ENCODE measurements around the gene RORB. TPM values are rescaled to one million over a fixed set of nuclear protein-coding genes. Genes with fewer than 3 reads are reported as not detected.

The RORB gene
- total RNA-seq, 2 experiments from 2014 or later: not detected

DNA sequence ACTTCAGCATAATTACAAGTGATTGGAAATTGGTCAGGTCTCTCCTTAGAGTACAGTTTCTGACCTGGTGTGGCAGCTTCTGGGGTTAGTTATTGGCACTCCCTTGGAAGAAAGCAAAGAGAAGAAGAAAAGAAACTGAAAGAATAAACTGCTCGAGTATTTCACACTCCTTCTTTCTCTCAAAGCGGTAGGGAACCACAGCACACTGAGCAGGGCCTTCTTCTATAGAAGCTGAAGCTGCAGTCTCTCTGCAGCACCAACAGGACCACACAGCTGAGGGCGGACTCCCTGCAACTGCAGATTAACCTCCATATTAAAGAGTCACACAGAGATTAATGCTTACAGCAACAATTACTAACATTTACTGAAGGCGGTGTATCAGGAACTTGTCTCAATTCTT lies 238.6 kb downstream of the RORB start:
- H3K4me1 ChIP-seq (ENCODE audit: insufficient read depth, low read length, poor library complexity, severe bottlenecking): no peaks in the 10 kb centered on the region
- no peaks in the 10 kb centered on the region for H3K79me2 ChIP-seq (ENCODE audit: insufficient read depth, low read depth, low read length)
- intact Hi-C loops (cut with micrococcal nuclease; ENCODE audit: unreplicated experiment): no loop called here
- H2AFZ ChIP-seq (ENCODE audit: low read length): no peak overlapping the region
- no peak for DNase-seq (ENCODE audit: low spot score)
- no TSS peak for BruUV-seq (replicated peaks)
- ChIA-PET POLR2A (interaction anchor here (0.6 kb wide), 1 partner anchor 411 kb away, joined by 5 read pairs; no protein-coding TSS in a partner anchor), CTCF (ENCODE audit: unreplicated experiment) (no interaction called here)
- TF ChIP-seq, protein P1, sequence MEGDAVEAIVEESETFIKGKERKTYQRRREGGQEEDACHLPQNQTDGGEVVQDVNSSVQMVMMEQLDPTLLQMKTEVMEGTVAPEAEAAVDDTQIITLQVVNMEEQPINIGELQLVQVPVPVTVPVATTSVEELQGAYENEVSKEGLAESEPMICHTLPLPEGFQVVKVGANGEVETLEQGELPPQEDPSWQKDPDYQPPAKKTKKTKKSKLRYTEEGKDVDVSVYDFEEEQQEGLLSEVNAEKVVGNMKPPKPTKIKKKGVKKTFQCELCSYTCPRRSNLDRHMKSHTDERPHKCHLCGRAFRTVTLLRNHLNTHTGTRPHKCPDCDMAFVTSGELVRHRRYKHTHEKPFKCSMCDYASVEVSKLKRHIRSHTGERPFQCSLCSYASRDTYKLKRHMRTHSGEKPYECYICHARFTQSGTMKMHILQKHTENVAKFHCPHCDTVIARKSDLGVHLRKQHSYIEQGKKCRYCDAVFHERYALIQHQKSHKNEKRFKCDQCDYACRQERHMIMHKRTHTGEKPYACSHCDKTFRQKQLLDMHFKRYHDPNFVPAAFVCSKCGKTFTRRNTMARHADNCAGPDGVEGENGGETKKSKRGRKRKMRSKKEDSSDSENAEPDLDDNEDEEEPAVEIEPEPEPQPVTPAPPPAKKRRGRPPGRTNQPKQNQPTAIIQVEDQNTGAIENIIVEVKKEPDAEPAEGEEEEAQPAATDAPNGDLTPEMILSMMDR (conservative IDR thresholded peaks at IDR 0.05; ENCODE audit: low read length): no peak
- TF ChIP-seq EZH2phosphoT487 (IDR thresholded peaks at IDR 0.05; ENCODE audit: borderline replicate concordance, low read depth, low read length): no peak
- no peaks in the 10 kb centered on the region for H3K9me3 ChIP-seq (ENCODE audit: low read length)
- H4K20me1 ChIP-seq (ENCODE audit: insufficient read depth, low read length): no peaks in the 10 kb centered on the region
- H3K4me3 ChIP-seq (ENCODE audit: low read depth, low read length, poor library complexity, severe bottlenecking): no peak overlapping the region
- H3K36me3 ChIP-seq (ENCODE audit: insufficient read depth, low read length): no peaks in the 10 kb centered on the region
- H3K4me2 ChIP-seq (ENCODE audit: low read length): no peak overlapping the region
- H3K27ac ChIP-seq (ENCODE audit: low read depth, low read length, poor library complexity, severe bottlenecking): no peak overlapping the region
- no peaks in the 10 kb centered on the region for H3K9me2 ChIP-seq (ENCODE audit: insufficient read depth, low read length)

DNA sequence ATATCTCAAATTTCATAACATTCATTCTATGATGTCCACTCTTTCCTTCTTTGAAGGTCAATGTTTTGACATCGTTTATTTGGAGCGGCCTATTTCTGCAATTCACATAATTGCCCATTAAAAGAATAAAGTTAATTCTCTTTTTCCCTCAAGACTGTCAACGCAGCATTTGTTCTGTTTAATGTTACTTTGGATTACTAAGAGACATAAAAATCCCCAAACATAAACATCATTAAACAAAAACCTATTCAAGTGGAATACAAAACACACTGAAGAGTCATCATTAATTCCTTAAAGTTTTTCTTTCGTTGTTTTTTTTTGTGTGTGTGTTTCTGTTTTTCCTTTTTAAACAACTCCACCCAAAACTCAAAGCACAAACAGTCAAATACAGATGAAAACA lies 239.5 kb downstream of the RORB start:
- TF ChIP-seq, protein P1 (conservative IDR thresholded peaks at IDR 0.05; ENCODE audit: low read length): no peak
- TF ChIP-seq EZH2phosphoT487 (IDR thresholded peaks at IDR 0.05; ENCODE audit: borderline replicate concordance, low read depth, low read length): no peak
- Histone ChIP-seq H3K79me2 (ENCODE audit: insufficient read depth, low read depth, low read length) (no peaks in the 10 kb centered on the region), H3K9me2 (ENCODE audit: insufficient read depth, low read length) (no peaks in the 10 kb centered on the region), H4K20me1 (ENCODE audit: insufficient read depth, low read length) (no peaks in the 10 kb centered on the region), H3K9me3 (ENCODE audit: low read length) (no peaks in the 10 kb centered on the region), H3K4me3 (ENCODE audit: low read depth, low read length, poor library complexity, severe bottlenecking) (no peak overlapping the region), H3K4me2 (ENCODE audit: low read length) (no peak overlapping the region), H2AFZ (ENCODE audit: low read length) (no peak overlapping the region), H3K4me1 (ENCODE audit: insufficient read depth, low read length, poor library complexity, severe bottlenecking) (no peaks in the 10 kb centered on the region), H3K36me3 (ENCODE audit: insufficient read depth, low read length) (no peaks in the 10 kb centered on the region), H3K27ac (ENCODE audit: low read depth, low read length, poor library complexity, severe bottlenecking) (no peak overlapping the region)
- POLR2A ChIA-PET: interaction anchor here (0.6 kb wide), 1 partner anchor 17 kb away, joined by 3 read pairs; no protein-coding TSS in a partner anchor
- BruUV-seq (replicated peaks): no TSS peak
- CTCF ChIA-PET (ENCODE audit: unreplicated experiment): no interaction called here
- intact Hi-C loops (cut with micrococcal nuclease; ENCODE audit: unreplicated experiment): no loop called here
- no peak for DNase-seq (ENCODE audit: low spot score)

DNA sequence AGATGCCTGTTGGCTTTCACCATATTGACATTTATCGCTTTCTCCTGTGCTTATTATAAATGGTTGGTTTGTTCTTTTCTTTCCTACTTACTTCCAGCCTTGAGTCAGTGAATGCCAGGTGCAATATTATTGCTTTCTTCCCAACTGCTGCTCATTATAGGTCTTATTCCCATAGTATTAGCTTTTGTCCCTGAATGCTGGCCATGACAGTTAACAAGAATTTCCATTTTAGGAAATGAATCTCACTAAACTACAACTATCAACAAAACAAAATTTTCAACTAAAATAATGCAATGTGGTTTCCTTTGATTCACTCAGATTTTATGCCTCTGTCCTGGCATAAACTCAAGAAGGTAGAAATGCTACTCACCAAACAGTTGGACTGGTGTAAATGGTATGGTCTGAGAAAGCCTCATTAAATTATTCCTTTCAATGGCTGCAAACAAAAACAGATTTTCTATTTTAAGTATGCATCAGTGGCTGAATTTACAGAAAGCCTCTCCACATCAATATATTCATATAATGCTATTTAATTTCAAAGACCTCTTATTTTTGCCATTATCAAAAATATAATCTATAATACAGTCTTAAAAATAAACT lies 245.2 kb downstream of the RORB start:
- H3K4me1 ChIP-seq (ENCODE audit: insufficient read depth, low read length, poor library complexity, severe bottlenecking): no peaks in the 10 kb centered on the region
- POLR2A ChIA-PET: no interaction called here

More for the DNA sequence above, 245.2 kb downstream of the RORB start:
- H2AFZ ChIP-seq (ENCODE audit: low read length): no peak overlapping the region
- no TSS peak for BruUV-seq (replicated peaks)
- TF ChIP-seq, protein P1 (conservative IDR thresholded peaks at IDR 0.05; ENCODE audit: low read length): no peak
- no peak for TF ChIP-seq EZH2phosphoT487 (IDR thresholded peaks at IDR 0.05; ENCODE audit: borderline replicate concordance, low read depth, low read length)
- intact Hi-C loops (cut with micrococcal nuclease; ENCODE audit: unreplicated experiment): no loop called here
- H3K4me2 ChIP-seq (ENCODE audit: low read length): no peak overlapping the region
- no peaks in the 10 kb centered on the region for H3K9me3 ChIP-seq (ENCODE audit: low read length)
- H3K27ac ChIP-seq (ENCODE audit: low read depth, low read length, poor library complexity, severe bottlenecking): no peak overlapping the region
- no peaks in the 10 kb centered on the region for H3K9me2 ChIP-seq (ENCODE audit: insufficient read depth, low read length)
- H3K36me3 ChIP-seq (ENCODE audit: insufficient read depth, low read length): no peaks in the 10 kb centered on the region
- no peak overlapping the region for H3K4me3 ChIP-seq (ENCODE audit: low read depth, low read length, poor library complexity, severe bottlenecking)
- CTCF ChIA-PET (ENCODE audit: unreplicated experiment): no interaction called here
- DNase-seq (ENCODE audit: low spot score): no peak
- H3K79me2 ChIP-seq (ENCODE audit: insufficient read depth, low read depth, low read length): no peaks in the 10 kb centered on the region
- H4K20me1 ChIP-seq (ENCODE audit: insufficient read depth, low read length): no peaks in the 10 kb centered on the region
